ENCODE measurements around the gene ABTB2. TPM values are rescaled to one million over a fixed set of nuclear protein-coding genes. Genes with fewer than 3 reads are reported as not detected.
A peak's percentile ranks its signal among the peaks of the same experiment; 100 is the strongest.

ABTB2 gene
- polyA plus RNA-seq, 1 donor (not counting 4 experiments of a cell fraction or from before 2014, with no cell fraction given), result 1.0 TPM

DNA sequence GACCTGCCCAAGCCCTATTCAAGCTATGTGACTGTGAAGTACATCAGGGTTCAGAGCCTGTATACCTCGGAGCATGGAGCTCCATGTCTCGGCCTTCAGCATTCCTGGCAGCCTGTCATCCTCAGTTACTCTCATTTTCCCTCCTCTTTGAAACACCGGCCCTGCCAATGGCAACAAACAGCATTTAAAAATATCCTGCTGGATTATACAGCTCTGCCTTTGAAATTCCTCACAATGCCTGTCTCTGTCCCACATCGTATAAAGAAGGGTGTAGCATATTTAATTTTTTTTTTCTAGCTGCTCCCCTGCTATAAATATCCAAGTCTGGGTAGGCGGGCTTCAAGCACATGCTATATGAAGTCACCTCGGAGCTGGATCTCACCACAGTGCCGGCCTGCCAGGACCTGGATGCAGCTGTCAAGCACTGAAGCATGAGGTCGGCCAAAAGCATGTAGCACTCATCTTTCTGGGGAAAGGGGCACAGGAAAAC is 11.8 kb downstream of the ABTB2 start:
- H2AFZ ChIP-seq (ENCODE audit: control insufficient read depth, low read length), result no peak overlapping the region
- peaks cover 30% of the 10 kb centered on the region for H3K4me1 ChIP-seq (ENCODE audit: control insufficient read depth, extremely low read depth, insufficient read depth, low read length)
- no peaks in the 10 kb centered on the region for H3K9me3 ChIP-seq (ENCODE audit: control insufficient read depth, low read depth, low read length)
- H3K9me1 ChIP-seq (ENCODE audit: control insufficient read depth, extremely low read depth, insufficient read depth, low read length), result peaks cover 8% of the 10 kb centered on the region
- DNase-seq (ENCODE audit: low read depth, low spot score) (no peak), FAIRE-seq (no peak)
- dilution Hi-C loops (cut with MboI; ENCODE audit: extremely low pct_ligation_motif_present, low sequenced_read_pairs), result no loop called here
- peak overlapping the region; percentile 50 for H3K4me2 ChIP-seq (ENCODE audit: control insufficient read depth, extremely low read depth, insufficient read depth, low read depth, low read length)
- H4K20me1 ChIP-seq (ENCODE audit: control insufficient read depth, extremely low read depth, insufficient read depth, low read length), result peaks cover 1% of the 10 kb centered on the region
- H3K27ac ChIP-seq (ENCODE audit: control insufficient read depth, insufficient read depth, low read length), result no peak overlapping the region
- H3K27me3 ChIP-seq (ENCODE audit: control insufficient read depth, extremely low read depth, insufficient read depth, low read length), result no peaks in the 10 kb centered on the region
- no peaks in the 10 kb centered on the region for H3K36me3 ChIP-seq (ENCODE audit: control insufficient read depth in 2 of 2, extremely low read depth in 1 of 2, insufficient read depth in 2 of 2, low read length in 2 of 2)
- no peaks in the 10 kb centered on the region for H3K79me2 ChIP-seq (ENCODE audit: control insufficient read depth, insufficient read depth, low read length)
- TF ChIP-seq CTCF (optimal IDR thresholded peaks at IDR 0.05 in 1 of 3, IDR thresholded peaks at IDR 0.05 in 1 of 3, conservative IDR thresholded peaks at IDR 0.05 in 1 of 3; ENCODE audit: extremely low read depth in 1 of 3, insufficient read depth in 2 of 3, low read length in 3 of 3) (no peak), EZH2 (IDR thresholded peaks at IDR 0.05; ENCODE audit: low read length) (no peak)
- no peak overlapping the region for H3K9ac ChIP-seq (ENCODE audit: control insufficient read depth, extremely low read depth, insufficient read depth, low read length)
- H3K4me3 ChIP-seq (ENCODE audit: control insufficient read depth in 2 of 3, extremely low read depth in 1 of 3, insufficient read depth in 2 of 3, low read depth in 1 of 3, low read length in 3 of 3), result no peak overlapping the region

DNA sequence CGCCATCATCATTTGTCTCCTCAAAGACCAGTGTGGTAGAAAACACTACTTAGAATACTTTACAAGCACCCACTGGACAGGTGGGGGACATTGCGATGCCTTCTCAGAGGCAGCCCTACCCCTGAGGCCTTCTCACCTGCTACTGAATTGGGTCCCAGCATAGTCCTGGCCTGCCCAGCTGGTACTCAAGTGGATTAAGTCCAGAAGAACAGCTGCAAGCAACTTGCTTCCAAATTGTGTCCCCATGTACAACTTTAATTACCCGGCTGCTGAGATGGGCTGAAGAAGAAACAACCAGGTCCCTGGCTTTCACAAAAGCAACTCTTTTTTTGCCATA is 12.3 kb downstream of the ABTB2 start:
- no peak overlapping the region for H3K27ac ChIP-seq (ENCODE audit: control insufficient read depth, insufficient read depth, low read length)
- no peak for FAIRE-seq
- dilution Hi-C loops (cut with MboI; ENCODE audit: extremely low pct_ligation_motif_present, low sequenced_read_pairs), result no loop called here
- no peaks in the 10 kb centered on the region for H3K36me3 ChIP-seq (ENCODE audit: control insufficient read depth in 2 of 2, extremely low read depth in 1 of 2, insufficient read depth in 2 of 2, low read length in 2 of 2)
- H4K20me1 ChIP-seq (ENCODE audit: control insufficient read depth, extremely low read depth, insufficient read depth, low read length), result no peaks in the 10 kb centered on the region
- no peaks in the 10 kb centered on the region for H3K9me3 ChIP-seq (ENCODE audit: control insufficient read depth, low read depth, low read length)
- H3K4me1 ChIP-seq (ENCODE audit: control insufficient read depth, extremely low read depth, insufficient read depth, low read length), result peaks cover 30% of the 10 kb centered on the region
- DNase-seq (ENCODE audit: low read depth, low spot score), result no peak
- H3K9ac ChIP-seq (ENCODE audit: control insufficient read depth, extremely low read depth, insufficient read depth, low read length), result no peak overlapping the region
- peak overlapping the region; percentile 50 for H3K4me2 ChIP-seq (ENCODE audit: control insufficient read depth, extremely low read depth, insufficient read depth, low read depth, low read length)
- no peaks in the 10 kb centered on the region for H3K27me3 ChIP-seq (ENCODE audit: control insufficient read depth, extremely low read depth, insufficient read depth, low read length)
- TF ChIP-seq CTCF (optimal IDR thresholded peaks at IDR 0.05 in 1 of 3, IDR thresholded peaks at IDR 0.05 in 1 of 3, conservative IDR thresholded peaks at IDR 0.05 in 1 of 3; ENCODE audit: extremely low read depth in 1 of 3, insufficient read depth in 2 of 3, low read length in 3 of 3), result no peak
- no peak for TF ChIP-seq EZH2 (IDR thresholded peaks at IDR 0.05; ENCODE audit: low read length)
- H3K79me2 ChIP-seq (ENCODE audit: control insufficient read depth, insufficient read depth, low read length), result no peaks in the 10 kb centered on the region
- no peak overlapping the region for H2AFZ ChIP-seq (ENCODE audit: control insufficient read depth, low read length)
- H3K4me3 ChIP-seq (ENCODE audit: control insufficient read depth in 2 of 3, extremely low read depth in 1 of 3, insufficient read depth in 2 of 3, low read depth in 1 of 3, low read length in 3 of 3), result no peak overlapping the region
- peaks cover 8% of the 10 kb centered on the region for H3K9me1 ChIP-seq (ENCODE audit: control insufficient read depth, extremely low read depth, insufficient read depth, low read length)

All from keratinocyte (primary cell).